Endodermal cell (in vitro differentiated cells): ENCODE measurements around the gene NUP214. TPM values are rescaled to one million over a fixed set of nuclear protein-coding genes. Genes with fewer than 3 reads are reported as not detected.
"Not testable (repeated sequence)": the region's sequence is repeated elsewhere in the genome, so short reads cannot be mapped to it uniquely, and the experiment has no call there.

Experiments
- DNase-seq: peaks from one replicate; pipeline ENCODE4 v3.0.0-alpha.2; 2017
- H3K27ac ChIP-seq: 2 replicates; pipeline ENCODE4 v1.5.1; 2013; ENCODE audit warnings: mild to moderate bottlenecking, low read depth, low read length, moderate library complexity
- H3K27me3 ChIP-seq: 2 replicates; pipeline ENCODE4 v1.6.1; 2013; ENCODE audit warnings: mild to moderate bottlenecking, low read length, moderate library complexity; ENCODE audit not compliant: insufficient read depth, control insufficient read depth, poor library complexity, severe bottlenecking
- H3K36me3 ChIP-seq: 2 replicates; pipeline ENCODE4 v1.7.0; 2013; ENCODE audit warnings: mild to moderate bottlenecking, low read length, moderate library complexity; ENCODE audit not compliant: control insufficient read depth, insufficient read depth
- H3K4me1 ChIP-seq: one replicate; pipeline ENCODE4 v1.7.0; 2013; ENCODE audit warnings: low read length; ENCODE audit not compliant: control insufficient read depth, insufficient read depth
- H3K4me3 ChIP-seq: 2 replicates; pipeline ENCODE4 v1.5.1; 2013; ENCODE audit warnings: mild to moderate bottlenecking, low read length, moderate library complexity
- H3K9ac ChIP-seq: 2 replicates; pipeline ENCODE4 v1.6.1; 2013; ENCODE audit warnings: mild to moderate bottlenecking, low read length, moderate library complexity; ENCODE audit not compliant: poor library complexity, severe bottlenecking; ENCODE audit errors: extremely low read depth
- H3K9me3 ChIP-seq: 2 replicates; pipeline ENCODE4 v1.6.1; 2013; ENCODE audit warnings: mild to moderate bottlenecking, low read length, moderate library complexity; ENCODE audit not compliant: control insufficient read depth
- H3K27ac Mint-ChIP-seq: 2 replicates; pipeline ENCODE4 v1.8.0; 2020; ENCODE audit warnings: mixed read lengths
- H3K27me3 Mint-ChIP-seq: 2 replicates; pipeline ENCODE4 v1.8.0; 2021; ENCODE audit warnings: mild to moderate bottlenecking, mixed read lengths; ENCODE audit not compliant: insufficient read depth
- H3K36me3 Mint-ChIP-seq: 2 replicates; pipeline ENCODE4 v1.8.0; 2020; ENCODE audit warnings: low read depth, mixed read lengths
- H3K4me1 Mint-ChIP-seq: 2 replicates; pipeline ENCODE4 v1.8.0; 2020; ENCODE audit warnings: mixed read lengths
- H3K4me3 Mint-ChIP-seq: 2 replicates; pipeline ENCODE4 v1.8.0; 2020; ENCODE audit warnings: mild to moderate bottlenecking, moderate library complexity, mixed read lengths
- H3K9me3 Mint-ChIP-seq: 2 replicates; pipeline ENCODE4 v1.8.0; 2020; ENCODE audit warnings: mild to moderate bottlenecking, mixed read lengths
- WGBS, 2 experiments: methylation state at CpG; one replicate each; pipeline versions ENCODE4 v1.1.5 to v1.1.7; 2013; ENCODE audit warnings: missing lambda C conversion rate in 2 of 2, mixed read lengths in 1 of 2; ENCODE audit not compliant: insufficient coverage in 1 of 2, insufficient read length in 1 of 2; 5-methylcytosine and 5-hydroxymethylcytosine counted together
- total RNA-seq, 2 donors: library from RNA; stranded (reverse); fragmentation: NEBNext Ultra II Directional in 1 of 2; extraction: Animal tissue kit (Norgen Biotek cat#: 25700) in 1 of 2; gene quantifications; 2 replicates in 1 of 2; 3 replicates in 1 of 2; pipeline ENCODE4 v1.2.1, GENCODE V29; 2021
- TF ChIP-seq, protein P1 (sequence below): fragments of 200-600 bp; sonication (generic); conservative IDR thresholded peaks from 2 replicates; pipeline ENCODE4 v1.5.0; 2021; ENCODE audit warnings: antibody characterized with exemption, mild to moderate bottlenecking

Gene NUP214
- total RNA-seq, 2 donors from 2014 or later = 56.7 to 59.9 TPM

DNA sequence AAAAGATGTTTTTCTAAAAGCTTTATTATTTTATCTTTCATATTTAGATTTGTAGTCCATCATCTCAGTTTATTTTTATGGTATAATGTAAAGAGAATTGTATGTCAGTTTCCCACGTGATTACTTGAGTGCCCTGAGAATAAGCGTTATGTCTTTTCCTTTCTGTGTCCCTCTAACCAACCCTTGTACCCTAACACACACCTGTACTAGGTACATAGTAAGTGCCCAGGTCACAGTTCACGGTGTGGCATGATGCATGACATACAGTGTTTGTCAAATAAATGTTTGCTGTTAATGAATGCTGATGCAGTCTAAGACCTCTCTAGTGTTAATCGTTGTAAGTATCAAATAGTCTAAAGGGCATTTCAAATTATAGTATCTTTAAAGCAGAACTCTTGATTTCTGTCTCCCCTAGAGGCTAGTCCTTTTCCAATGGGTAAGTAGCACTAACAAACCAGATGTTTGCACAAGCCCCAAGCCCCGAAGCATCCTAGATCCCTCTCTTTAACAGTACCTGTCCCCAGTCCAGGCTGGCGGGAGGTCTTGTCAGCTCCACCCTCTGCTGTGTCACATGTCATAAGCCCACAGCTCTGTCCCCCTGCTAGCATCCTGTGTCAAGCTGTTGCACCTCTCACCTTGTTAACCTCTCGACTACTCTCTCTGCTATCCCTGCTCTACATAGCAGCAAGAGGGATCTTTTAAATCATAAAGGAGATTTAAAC lies 23.7 kb downstream of the NUP214 start:
- no peaks in the 10 kb centered on the region for H3K4me1 ChIP-seq
- Mint-ChIP-seq H3K4me1 (peaks cover 12% of the 10 kb centered on the region), H3K27me3 (no peaks in the 10 kb centered on the region), H3K36me3 (peaks cover 85% of the 10 kb centered on the region), H3K9me3 (no peaks in the 10 kb centered on the region), H3K4me3 (no peak overlapping the region), H3K27ac (peak overlapping the region; percentile 11)
- no peaks in the 10 kb centered on the region for H3K27me3 ChIP-seq
- peaks cover 96% of the 10 kb centered on the region for H3K36me3 ChIP-seq
- WGBS, 2 experiments = 75 to 88% methylated on average over 3 to 7 of the region's 7 CpGs
- TF ChIP-seq, protein P1, sequence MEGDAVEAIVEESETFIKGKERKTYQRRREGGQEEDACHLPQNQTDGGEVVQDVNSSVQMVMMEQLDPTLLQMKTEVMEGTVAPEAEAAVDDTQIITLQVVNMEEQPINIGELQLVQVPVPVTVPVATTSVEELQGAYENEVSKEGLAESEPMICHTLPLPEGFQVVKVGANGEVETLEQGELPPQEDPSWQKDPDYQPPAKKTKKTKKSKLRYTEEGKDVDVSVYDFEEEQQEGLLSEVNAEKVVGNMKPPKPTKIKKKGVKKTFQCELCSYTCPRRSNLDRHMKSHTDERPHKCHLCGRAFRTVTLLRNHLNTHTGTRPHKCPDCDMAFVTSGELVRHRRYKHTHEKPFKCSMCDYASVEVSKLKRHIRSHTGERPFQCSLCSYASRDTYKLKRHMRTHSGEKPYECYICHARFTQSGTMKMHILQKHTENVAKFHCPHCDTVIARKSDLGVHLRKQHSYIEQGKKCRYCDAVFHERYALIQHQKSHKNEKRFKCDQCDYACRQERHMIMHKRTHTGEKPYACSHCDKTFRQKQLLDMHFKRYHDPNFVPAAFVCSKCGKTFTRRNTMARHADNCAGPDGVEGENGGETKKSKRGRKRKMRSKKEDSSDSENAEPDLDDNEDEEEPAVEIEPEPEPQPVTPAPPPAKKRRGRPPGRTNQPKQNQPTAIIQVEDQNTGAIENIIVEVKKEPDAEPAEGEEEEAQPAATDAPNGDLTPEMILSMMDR = no peak
- peak; percentile 92 for DNase-seq
- no peak overlapping the region for H3K27ac ChIP-seq
- no peak overlapping the region for H3K4me3 ChIP-seq
- no peaks in the 10 kb centered on the region for H3K9me3 ChIP-seq
- H3K9ac ChIP-seq = no peak overlapping the region

- Histone ChIP-seq H3K9me3 (no peaks in the 10 kb centered on the region), H3K4me3 (no peak overlapping the region), H3K9ac (no peak overlapping the region), H3K4me1 (no peaks in the 10 kb centered on the region), H3K36me3 (peaks cover 96% of the 10 kb centered on the region), H3K27me3 (no peaks in the 10 kb centered on the region), H3K27ac (no peak overlapping the region)
- H3K27me3 Mint-ChIP-seq = no peaks in the 10 kb centered on the region
- no peaks in the 10 kb centered on the region for H3K9me3 Mint-ChIP-seq
- H3K27ac Mint-ChIP-seq = peak overlapping the region; percentile 11
- TF ChIP-seq, protein P1 = no peak
- no peak overlapping the region for H3K4me3 Mint-ChIP-seq
- DNase-seq = no peak
- 69 to 75% methylated on average over 4 to 5 of the region's 5 CpGs for WGBS, 2 experiments
- H3K36me3 Mint-ChIP-seq = peaks cover 85% of the 10 kb centered on the region
- H3K4me1 Mint-ChIP-seq = peaks cover 12% of the 10 kb centered on the region
Measured at GRCh38 chr9:131149688-131150053, 24.3 kb downstream of the NUP214 start.

GRCh38 chr9:131153595-131153994 lies 28.2 kb downstream of the NUP214 start:
- Histone ChIP-seq H3K36me3 (peaks cover 75% of the 10 kb centered on the region), H3K27ac (no peak overlapping the region), H3K4me1 (no peaks in the 10 kb centered on the region), H3K9me3 (no peaks in the 10 kb centered on the region), H3K27me3 (no peaks in the 10 kb centered on the region), H3K4me3 (no peak overlapping the region), H3K9ac (no peak overlapping the region)
- peaks cover 12% of the 10 kb centered on the region for H3K4me1 Mint-ChIP-seq
- no peaks in the 10 kb centered on the region for H3K27me3 Mint-ChIP-seq
- DNase-seq = no peak
- H3K9me3 Mint-ChIP-seq = no peaks in the 10 kb centered on the region
- H3K4me3 Mint-ChIP-seq = no peak overlapping the region
- peaks cover 75% of the 10 kb centered on the region for H3K36me3 Mint-ChIP-seq
- TF ChIP-seq, protein P1 = no peak
- 95 to 100% methylated on average over 4 of the region's 4 CpGs for WGBS, 2 experiments
- no peak overlapping the region for H3K27ac Mint-ChIP-seq

DNA sequence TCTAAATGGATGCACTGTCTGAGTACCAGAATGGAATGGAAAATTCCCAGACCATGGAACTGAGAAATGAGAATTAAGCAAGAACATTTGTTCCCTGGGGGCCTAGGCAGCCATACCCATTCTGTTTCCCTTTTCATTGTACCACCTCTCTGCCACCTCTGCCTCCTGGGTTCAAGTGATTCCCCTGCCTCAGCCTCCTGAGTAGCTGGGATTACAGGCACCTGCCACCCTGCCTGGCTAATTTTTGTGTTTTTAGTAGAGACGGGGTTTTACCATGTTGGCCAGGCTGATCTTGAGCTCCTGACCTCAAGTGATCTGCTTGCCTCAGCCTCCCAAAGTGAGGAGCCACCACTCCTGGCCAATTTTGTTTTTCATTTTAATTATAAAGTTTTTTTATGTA lies 33.3 kb downstream of the NUP214 start:
- not testable (repeated sequence) for H3K4me3 ChIP-seq, H3K27me3 Mint-ChIP-seq, H3K9ac ChIP-seq, H3K9me3 Mint-ChIP-seq, H3K4me1 ChIP-seq, H3K27ac Mint-ChIP-seq, H3K27ac ChIP-seq, H3K4me3 Mint-ChIP-seq, DNase-seq, H3K9me3 ChIP-seq, H3K27me3 ChIP-seq
- 93% methylated on average over 1 of the region's 1 CpG; no CpG with 5 or more reads in 1 of the 2 experiments for WGBS, 2 experiments
- peaks cover 67% of the 10 kb centered on the region for H3K36me3 Mint-ChIP-seq
- peaks cover 59% of the 10 kb centered on the region for H3K36me3 ChIP-seq
- peaks cover 18% of the 10 kb centered on the region for H3K4me1 Mint-ChIP-seq
